Neural progenitor cell (in vitro differentiated cells): Measurements from ENCODE around the gene EXOC8.

Experiments used
- CTCF ChIP-seq: fragments of 200-600 bp; sonication (generic); IDR thresholded peaks from 2 replicates; pipeline ENCODE4 v1.5.1; 2017; ENCODE audit warnings: antibody characterized with exemption, mild to moderate bottlenecking
- EZH2 ChIP-seq: fragments of 200-600 bp; sonication (generic); IDR thresholded peaks from 2 replicates; pipeline ENCODE4 v1.6.1; 2017; ENCODE audit warnings: antibody characterized with exemption, mild to moderate bottlenecking, moderate library complexity
- EZH2phosphoT487 ChIP-seq: fragments of 200-600 bp; sonication (generic); IDR thresholded peaks from 2 replicates; pipeline ENCODE4 v1.6.1; 2017; ENCODE audit warnings: antibody characterized with exemption

- no peak for TF ChIP-seq EZH2phosphoT487
- TF ChIP-seq CTCF, result no peak
- TF ChIP-seq EZH2, result no peak
Measured at GRCh38 chr1:231295938-231296337, 41.7 kb downstream of the EXOC8 start.
